ENCODE results near the gene GMCL2.
"Not testable (repeated sequence)": the region's sequence is repeated elsewhere in the genome, so short reads cannot be mapped to it uniquely, and the experiment has no call there.

The GMCL2 gene

DNA sequence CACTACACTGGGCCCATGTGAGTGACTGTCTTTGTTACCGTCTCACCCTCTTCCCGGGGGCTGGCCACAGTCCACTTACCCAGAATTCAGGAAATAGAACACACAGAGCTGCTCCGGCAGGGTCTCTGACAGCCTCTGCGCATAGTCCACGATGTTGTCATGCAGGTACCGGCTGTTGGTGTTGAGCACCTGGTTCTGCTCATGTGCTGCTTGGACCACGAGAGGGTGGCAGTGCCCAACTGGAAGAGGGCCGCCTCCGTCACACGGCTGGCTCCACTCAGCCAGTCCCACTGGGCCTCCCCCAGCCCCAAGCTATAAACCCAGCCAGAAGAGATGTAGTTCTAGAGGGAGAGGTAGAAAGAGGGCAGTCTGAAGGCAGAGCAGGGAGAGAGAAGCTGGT lies 42.7 kb upstream of the GMCL2 start:
- H3K79me2 ChIP-seq (ENCODE audit: insufficient read depth, low read length), result peaks cover 45% of the 10 kb centered on the region
- no peak for ATAC-seq (ENCODE audit: insufficient read depth, low read depth)
- H3K27ac ChIP-seq (ENCODE audit: low read length), result no peak overlapping the region
- peaks cover 33% of the 10 kb centered on the region for H3K4me1 ChIP-seq (ENCODE audit: insufficient read depth, low read length)
- H3K9me3 ChIP-seq (ENCODE audit: insufficient read depth, low read length, severe bottlenecking), result no peaks in the 10 kb centered on the region
- no peak for DNase-seq
- no peaks in the 10 kb centered on the region for H3K27me3 ChIP-seq (ENCODE audit: insufficient read depth, low read length, poor library complexity)
- H3K4me3 ChIP-seq (ENCODE audit: low read depth in 1 of 2, low read length in 2 of 2), result no peak overlapping the region
- H3K9ac ChIP-seq (ENCODE audit: low read depth, low read length), result no peak overlapping the region
- H3K4me2 ChIP-seq (ENCODE audit: insufficient read depth, low read length), result peak overlapping the region; percentile 20
- peaks cover 70% of the 10 kb centered on the region for H3K36me3 ChIP-seq (ENCODE audit: insufficient read depth, low read length)
- TF ChIP-seq CTCF (IDR thresholded peaks at IDR 0.05; ENCODE audit: borderline replicate concordance, extremely low read depth, low read length, poor library complexity, severe bottlenecking) (no peak), EZH2 (IDR thresholded peaks at IDR 0.05; ENCODE audit: borderline replicate concordance, low read depth, low read length, severe bottlenecking) (no peak)
- H2AFZ ChIP-seq (ENCODE audit: low read depth, low read length), result no peak overlapping the region
- H4K20me1 ChIP-seq (ENCODE audit: insufficient read depth, low read length), result peaks cover 51% of the 10 kb centered on the region

- not testable (repeated sequence) for H3K9ac ChIP-seq (ENCODE audit: low read depth, low read length); DNase-seq; ATAC-seq (ENCODE audit: insufficient read depth, low read depth); H3K27me3 ChIP-seq (ENCODE audit: insufficient read depth, low read length, poor library complexity); H3K27ac ChIP-seq (ENCODE audit: low read length); H3K4me3 ChIP-seq (ENCODE audit: low read depth in 1 of 2, low read length in 2 of 2); H3K4me2 ChIP-seq (ENCODE audit: insufficient read depth, low read length); H2AFZ ChIP-seq (ENCODE audit: low read depth, low read length); H3K9me3 ChIP-seq (ENCODE audit: insufficient read depth, low read length, severe bottlenecking)
- peaks cover 57% of the 10 kb centered on the region for H4K20me1 ChIP-seq (ENCODE audit: insufficient read depth, low read length)
- peaks cover 45% of the 10 kb centered on the region for H3K79me2 ChIP-seq (ENCODE audit: insufficient read depth, low read length)
- H3K36me3 ChIP-seq (ENCODE audit: insufficient read depth, low read length), result peaks cover 78% of the 10 kb centered on the region
- peaks cover 32% of the 10 kb centered on the region for H3K4me1 ChIP-seq (ENCODE audit: insufficient read depth, low read length)
Observed at GRCh38 chr5:178229111-178229510, 41.9 kb upstream of the GMCL2 start.

- TF ChIP-seq EZH2 (IDR thresholded peaks at IDR 0.05; ENCODE audit: borderline replicate concordance, low read depth, low read length, severe bottlenecking) (no peak), CTCF (IDR thresholded peaks at IDR 0.05; ENCODE audit: borderline replicate concordance, extremely low read depth, low read length, poor library complexity, severe bottlenecking) (no peak)
- no peak overlapping the region for H2AFZ ChIP-seq (ENCODE audit: low read depth, low read length)
- H3K4me2 ChIP-seq (ENCODE audit: insufficient read depth, low read length), result no peak overlapping the region
- no peak overlapping the region for H3K4me3 ChIP-seq (ENCODE audit: low read depth in 1 of 2, low read length in 2 of 2)
- H3K79me2 ChIP-seq (ENCODE audit: insufficient read depth, low read length), result peaks cover 45% of the 10 kb centered on the region
- no peak overlapping the region for H3K9ac ChIP-seq (ENCODE audit: low read depth, low read length)
- H3K4me1 ChIP-seq (ENCODE audit: insufficient read depth, low read length), result peaks cover 32% of the 10 kb centered on the region
- no peaks in the 10 kb centered on the region for H3K9me3 ChIP-seq (ENCODE audit: insufficient read depth, low read length, severe bottlenecking)
- H3K27ac ChIP-seq (ENCODE audit: low read length), result no peak overlapping the region
- DNase-seq (no peak), ATAC-seq (ENCODE audit: insufficient read depth, low read depth) (no peak)
- peaks cover 58% of the 10 kb centered on the region for H4K20me1 ChIP-seq (ENCODE audit: insufficient read depth, low read length)
- peaks cover 83% of the 10 kb centered on the region for H3K36me3 ChIP-seq (ENCODE audit: insufficient read depth, low read length)
- H3K27me3 ChIP-seq (ENCODE audit: insufficient read depth, low read length, poor library complexity), result no peaks in the 10 kb centered on the region
Observed at GRCh38 chr5:178228609-178229008, 41.4 kb upstream of the GMCL2 start.

DNA sequence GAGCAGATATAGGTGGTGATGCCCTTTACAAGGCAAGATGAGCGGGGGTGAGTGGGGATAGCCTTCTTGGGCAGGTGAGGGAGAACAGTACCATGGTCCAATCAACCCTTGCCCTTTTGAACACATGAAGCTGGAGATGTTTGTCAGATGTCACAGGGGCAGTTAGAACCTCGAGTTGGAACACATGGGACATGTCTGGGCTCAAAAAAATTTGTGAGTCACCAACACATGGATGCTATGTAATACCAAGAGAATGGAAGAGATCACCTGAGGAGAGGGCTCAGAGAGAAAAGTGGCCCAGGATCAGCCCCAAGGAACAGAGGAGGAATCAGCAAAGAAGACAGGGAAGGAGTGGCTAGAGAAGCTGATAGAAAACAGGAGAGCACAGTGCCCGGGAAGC lies 40.8 kb upstream of the GMCL2 start:
- Histone ChIP-seq H3K79me2 (ENCODE audit: insufficient read depth, low read length) (peaks cover 45% of the 10 kb centered on the region), H3K4me3 (ENCODE audit: low read depth in 1 of 2, low read length in 2 of 2) (no peak overlapping the region), H4K20me1 (ENCODE audit: insufficient read depth, low read length) (peaks cover 62% of the 10 kb centered on the region), H3K4me2 (ENCODE audit: insufficient read depth, low read length) (no peak overlapping the region), H3K9ac (ENCODE audit: low read depth, low read length) (no peak overlapping the region), H2AFZ (ENCODE audit: low read depth, low read length) (no peak overlapping the region), H3K9me3 (ENCODE audit: insufficient read depth, low read length, severe bottlenecking) (no peaks in the 10 kb centered on the region), H3K36me3 (ENCODE audit: insufficient read depth, low read length) (peaks cover 90% of the 10 kb centered on the region), H3K27ac (ENCODE audit: low read length) (no peak overlapping the region), H3K4me1 (ENCODE audit: insufficient read depth, low read length) (peaks cover 26% of the 10 kb centered on the region), H3K27me3 (ENCODE audit: insufficient read depth, low read length, poor library complexity) (no peaks in the 10 kb centered on the region)
- DNase-seq (no peak), ATAC-seq (ENCODE audit: insufficient read depth, low read depth) (no peak)
- TF ChIP-seq EZH2 (IDR thresholded peaks at IDR 0.05; ENCODE audit: borderline replicate concordance, low read depth, low read length, severe bottlenecking) (no peak), CTCF (IDR thresholded peaks at IDR 0.05; ENCODE audit: borderline replicate concordance, extremely low read depth, low read length, poor library complexity, severe bottlenecking) (no peak)
